TTC549 (cell line): ENCODE results near the gene TICAM2.

Source experiments
- FAIRE-seq: peaks from 2 replicates; lab custom pipeline; 2012; peaks lifted over from hg19 to GRCh38; lab: Jason Lieb, UNC

TICAM2 gene

GRCh38 chr5:115607935-115608334, 5.7 kb upstream of the TICAM2 start:
- no peak for FAIRE-seq

- FAIRE-seq: no peak
Observed at GRCh38 chr5:115605436-115605835, 3.2 kb upstream of the TICAM2 start.

DNA sequence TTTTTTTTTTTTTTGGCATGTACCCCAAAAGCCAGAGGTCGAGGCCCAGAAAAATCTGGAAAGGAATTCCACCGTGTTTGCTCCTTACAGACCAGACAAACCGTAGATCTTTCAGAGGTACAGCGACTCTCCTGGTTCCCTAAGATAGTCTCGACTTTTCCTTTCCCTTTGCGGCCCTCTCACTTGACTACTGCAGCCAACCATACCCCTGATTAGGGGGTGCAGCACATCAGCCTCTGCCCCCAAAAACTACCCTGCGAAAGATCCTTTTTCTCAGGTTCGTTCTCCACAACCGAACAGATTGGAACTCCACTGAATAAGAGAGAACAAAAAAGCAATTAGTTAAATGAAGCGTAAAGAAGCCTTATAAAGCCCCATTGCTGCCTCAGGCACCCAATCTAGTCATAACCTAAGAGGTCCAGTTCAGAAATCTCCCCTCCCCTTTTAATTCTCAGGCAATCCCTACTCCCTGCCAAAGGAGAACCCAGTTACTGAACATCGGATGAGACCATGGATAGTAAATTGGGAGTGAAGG, 379 bp upstream of the TICAM2 start:
- FAIRE-seq: no peak

- FAIRE-seq: no peak
Observed at GRCh38 chr5:115600766-115601165, 1.5 kb downstream of the TICAM2 start.

DNA sequence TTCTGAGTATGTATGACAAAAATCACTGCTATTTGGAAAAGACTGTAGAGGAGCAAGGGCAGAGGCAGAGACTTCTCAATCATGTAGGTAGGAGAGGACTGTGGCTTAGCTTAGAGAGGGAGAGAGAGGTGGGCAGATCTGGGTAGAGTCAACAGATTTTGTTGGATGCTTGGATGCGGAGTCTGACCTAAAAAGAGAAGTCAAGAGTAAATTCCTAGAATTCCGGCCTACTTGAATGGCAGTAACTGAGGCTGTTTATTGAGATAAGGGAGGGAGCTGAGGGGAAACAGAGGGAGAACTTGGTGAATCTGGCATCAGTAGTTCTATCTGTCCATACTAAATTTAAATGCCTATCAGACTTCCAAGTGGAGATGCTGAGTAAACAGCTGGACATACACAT, 2.4 kb downstream of the TICAM2 start:
- FAIRE-seq: no peak

DNA sequence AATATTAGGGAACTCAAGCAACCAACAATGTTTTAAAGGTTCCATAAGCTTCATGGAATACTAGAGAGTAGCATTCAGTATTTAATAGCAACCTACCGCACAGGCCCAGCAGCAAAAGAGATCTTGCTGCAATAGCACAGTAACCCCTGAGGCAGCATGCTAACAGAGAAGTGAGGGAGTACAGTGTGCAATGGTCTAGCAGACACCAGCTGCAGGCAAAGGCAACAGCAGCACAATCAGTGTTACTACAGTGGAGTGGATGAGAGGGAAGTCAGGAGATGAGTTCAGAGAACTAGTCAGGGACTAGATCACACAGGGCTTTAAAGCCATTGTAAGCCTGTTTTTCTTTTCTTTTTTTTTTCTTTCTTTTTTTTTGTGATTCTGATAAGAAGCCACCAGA, 2.8 kb downstream of the TICAM2 start:
- no peak for FAIRE-seq

DNA sequence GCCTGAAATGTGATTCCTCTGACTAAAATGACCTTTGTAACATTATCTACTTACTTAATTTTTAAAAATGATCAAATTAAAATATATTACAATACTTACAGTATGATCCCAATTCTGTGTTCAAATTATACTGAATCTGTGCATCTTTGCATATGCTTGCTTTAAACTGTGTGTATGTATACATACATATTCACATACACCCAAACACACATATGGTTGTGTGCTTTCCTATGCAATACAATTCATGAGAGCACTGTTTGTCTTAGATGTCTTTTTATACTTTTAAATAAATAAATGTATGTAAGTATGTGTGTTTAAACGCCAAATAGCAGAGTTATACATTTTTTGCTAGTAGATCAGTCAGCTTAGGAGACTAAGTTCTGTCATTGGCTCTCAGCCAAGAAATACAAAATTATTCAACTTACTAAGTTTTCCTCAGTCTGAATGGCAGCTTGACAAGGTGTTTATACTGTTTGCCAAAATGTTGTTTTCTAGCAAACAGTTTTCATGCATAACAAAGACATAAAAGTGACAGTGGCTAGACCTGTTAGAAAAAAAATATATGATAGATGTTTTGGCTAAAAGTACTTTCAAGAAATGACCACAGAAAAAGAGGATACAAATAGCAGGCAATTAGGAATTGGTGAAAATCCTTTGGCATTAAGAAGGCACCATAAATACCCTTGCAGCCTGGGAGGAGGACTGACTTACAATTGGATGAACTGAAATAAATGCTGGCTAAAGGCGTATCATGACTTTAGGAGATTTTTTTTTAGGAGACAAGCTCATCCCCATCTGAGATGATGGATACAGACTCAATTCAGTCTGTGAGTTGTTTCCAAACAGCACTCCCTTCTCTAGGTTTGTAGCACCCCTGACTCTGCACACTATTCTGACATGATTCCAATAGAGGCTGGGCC, 7.9 kb downstream of the TICAM2 start:
- FAIRE-seq: no peak

GRCh38 chr5:115589043-115589442, 13.2 kb downstream of the TICAM2 start:
- no peak for FAIRE-seq

GRCh38 chr5:115588640-115589039, 13.6 kb downstream of the TICAM2 start:
- FAIRE-seq: no peak

DNA sequence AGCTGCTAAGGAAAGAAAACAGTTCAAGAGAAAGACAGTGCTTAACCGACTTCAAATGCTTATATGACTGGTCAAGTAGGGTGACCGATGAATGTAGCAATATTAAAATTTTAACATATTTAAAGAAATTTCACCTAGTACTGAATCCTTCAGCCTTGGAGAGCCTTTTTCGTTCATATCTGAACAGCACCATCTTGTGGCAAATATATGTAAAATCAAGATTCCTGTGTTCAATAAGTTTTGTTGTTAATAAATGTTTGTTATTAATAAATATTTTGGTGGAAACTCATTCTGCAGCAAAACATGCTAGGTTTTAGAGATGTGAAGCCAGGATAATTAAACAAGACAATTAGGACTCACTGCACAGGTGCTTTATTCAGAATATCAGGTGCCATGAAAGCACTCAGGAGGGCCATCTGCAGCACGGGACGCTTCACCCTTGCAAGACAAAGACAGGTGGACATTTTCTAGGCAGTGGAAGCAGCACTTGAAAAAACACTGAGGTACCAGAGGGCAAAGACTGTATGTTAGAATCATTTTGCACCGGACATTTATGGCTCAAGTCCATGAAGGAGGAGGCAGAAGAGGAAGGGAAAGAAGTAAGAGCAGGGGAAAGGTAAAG, 15.6 kb downstream of the TICAM2 start:
- peak; percentile 49 for FAIRE-seq

DNA sequence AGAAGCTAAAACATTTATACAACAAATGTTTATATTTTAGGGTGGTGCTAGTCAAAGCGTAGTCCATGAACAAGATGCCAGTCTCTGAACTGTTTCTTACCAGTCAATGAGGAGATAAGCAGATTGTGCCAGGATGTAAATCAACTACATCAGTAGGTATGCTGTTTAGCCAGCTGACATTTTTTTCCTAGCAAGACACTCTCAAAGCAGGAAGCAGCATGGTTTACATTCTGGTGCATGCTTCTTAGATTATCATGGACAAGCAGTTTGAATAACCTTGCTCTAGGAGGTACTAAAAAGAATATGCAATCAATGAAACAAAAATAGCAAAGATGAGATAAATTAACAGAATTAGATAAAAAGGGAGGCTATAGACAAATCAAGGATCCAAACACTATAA, 17.0 kb downstream of the TICAM2 start:
- no peak for FAIRE-seq

DNA sequence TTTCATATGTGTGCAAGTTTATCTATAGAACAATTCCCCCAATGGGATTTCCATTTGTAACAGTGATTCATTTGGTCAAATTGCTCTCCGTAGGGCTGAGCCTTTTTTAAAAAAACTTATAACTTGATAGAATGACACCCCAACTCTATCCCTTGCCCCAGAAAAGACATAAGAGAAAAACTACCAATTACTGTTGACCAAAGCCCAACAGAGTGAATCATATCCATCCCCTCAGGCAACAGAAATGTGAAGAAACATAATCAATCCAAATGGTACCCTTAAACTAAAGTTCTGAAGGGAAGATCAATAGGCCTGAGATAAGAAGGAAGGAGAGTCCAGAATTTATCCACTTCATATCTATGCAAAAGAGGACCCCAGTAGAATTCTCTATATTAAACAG, 17.8 kb downstream of the TICAM2 start:
- FAIRE-seq: no peak

GRCh38 chr5:115583474-115583873, 18.8 kb downstream of the TICAM2 start:
- FAIRE-seq: no peak

GRCh38 chr5:115580941-115581340, 21.3 kb downstream of the TICAM2 start:
- FAIRE-seq: no peak

GRCh38 chr5:115579747-115580173, 22.5 kb downstream of the TICAM2 start:
- FAIRE-seq: no peak

GRCh38 chr5:115579216-115579615, 23.1 kb downstream of the TICAM2 start:
- no peak for FAIRE-seq

DNA sequence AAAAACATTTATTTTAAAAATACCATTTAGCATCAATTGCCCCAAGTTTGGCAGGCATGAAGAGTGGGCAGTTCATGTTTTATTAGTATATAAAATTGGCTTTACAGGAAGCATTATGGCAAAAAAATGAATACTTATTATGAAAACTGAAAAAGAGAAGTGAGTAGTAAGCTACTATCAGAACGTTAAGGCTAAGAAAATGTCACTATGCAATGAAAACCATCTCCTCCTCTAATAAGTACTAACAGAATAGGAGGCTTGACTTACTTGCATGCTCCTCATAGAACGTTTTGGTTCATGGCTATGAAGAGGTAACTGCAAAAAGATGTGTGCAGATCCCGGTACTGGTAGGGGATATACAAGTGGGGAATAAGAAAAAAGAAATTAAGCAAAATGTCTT, 23.6 kb downstream of the TICAM2 start:
- no peak for FAIRE-seq

- no peak for FAIRE-seq
Observed at GRCh38 chr5:115577741-115578140, 24.5 kb downstream of the TICAM2 start.

- no peak for FAIRE-seq
Observed at GRCh38 chr5:115577329-115577728, 24.9 kb downstream of the TICAM2 start.

DNA sequence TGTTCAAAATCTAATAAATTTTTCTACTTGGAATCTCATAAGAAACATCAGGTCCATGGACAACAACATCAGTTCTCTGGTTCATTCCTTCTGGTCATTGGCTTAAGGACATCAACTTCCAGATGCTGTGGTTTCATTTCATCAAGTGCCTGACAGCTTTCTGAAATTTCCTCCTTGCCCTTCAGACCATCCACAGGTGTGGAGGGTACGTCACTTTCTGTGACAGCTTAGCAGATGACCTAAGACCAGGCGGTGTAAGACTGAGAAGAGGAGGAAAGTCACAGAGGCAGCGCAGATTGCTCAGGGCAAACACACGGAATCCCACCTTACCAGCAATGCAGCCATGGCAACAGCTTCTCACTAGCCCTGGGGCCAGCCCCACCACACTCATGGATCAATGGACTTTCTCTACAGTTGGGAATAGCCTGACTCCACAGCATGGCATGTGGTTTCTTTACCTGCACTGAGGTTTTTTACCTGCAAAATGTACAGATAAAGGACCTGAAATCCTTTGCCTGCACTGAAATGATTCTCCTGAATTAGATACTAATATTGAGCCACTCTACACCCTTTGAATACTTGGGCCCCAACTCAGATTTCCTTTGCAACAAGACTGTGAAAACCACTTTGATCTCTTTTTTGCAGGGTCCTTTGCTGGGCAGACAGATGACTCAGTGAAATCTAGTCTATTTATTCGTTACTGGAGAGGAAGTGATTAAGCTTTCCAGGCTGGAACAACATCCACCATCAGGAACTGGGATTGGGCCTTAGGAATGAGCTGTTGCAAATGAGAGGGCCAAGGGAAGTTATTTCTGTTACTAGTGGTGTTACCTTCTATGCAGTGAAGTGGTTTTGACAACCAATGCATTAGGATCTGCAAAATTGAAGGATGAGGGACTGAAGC, 26.9 kb downstream of the TICAM2 start:
- no peak for FAIRE-seq

- no peak for FAIRE-seq
Observed at GRCh38 chr5:115573133-115573532, 29.1 kb downstream of the TICAM2 start.

GRCh38 chr5:115571441-115571878, 30.8 kb downstream of the TICAM2 start:
- FAIRE-seq: no peak
